Neural cell (in vitro differentiated cells): ENCODE measurements around the gene AZU1. TPM values are rescaled to one million over a fixed set of nuclear protein-coding genes. Genes with fewer than 3 reads are reported as not detected.
"Not testable (repeated sequence)": the region's sequence is repeated elsewhere in the genome, so short reads cannot be mapped to it uniquely, and the experiment has no call there.

Source experiments
- H2AFZ ChIP-seq: fragments of 200-600, 300-800 bp; sonication (generic), shearing (Covaris generic); 2 replicates; pipeline ENCODE4 v1.6.0; 2014; ENCODE audit warnings: low read depth, mild to moderate bottlenecking, antibody characterized with exemption, low read length, moderate library complexity
- H3F3A ChIP-seq: fragments of 200-600 bp; shearing (Covaris generic); 2 replicates; pipeline ENCODE4 v1.6.1; 2016; ENCODE audit warnings: mild to moderate bottlenecking, moderate library complexity, mixed read lengths, antibody characterized with exemption, low read length; ENCODE audit not compliant: insufficient read depth, poor library complexity, severe bottlenecking
- H3K27ac ChIP-seq: fragments of 200-600, 300-800 bp; sonication (generic), shearing (Covaris generic); 2 replicates; pipeline ENCODE4 v1.5.1; 2014; ENCODE audit warnings: mild to moderate bottlenecking, low read length, moderate library complexity
- H3K27me3 ChIP-seq: fragments of 300-800, 200-600 bp; sonication (generic), shearing (Covaris generic); 2 replicates; pipeline ENCODE4 v1.6.0; 2014; ENCODE audit warnings: mild to moderate bottlenecking, low read depth, low read length, moderate library complexity; ENCODE audit not compliant: insufficient read depth
- H3K36me3 ChIP-seq: fragments of 300-800, 200-600 bp; sonication (generic), shearing (Covaris generic); 2 replicates; pipeline ENCODE4 v1.5.1; 2014; ENCODE audit warnings: mild to moderate bottlenecking, antibody characterized with exemption, low read length, moderate library complexity; ENCODE audit not compliant: insufficient read depth
- H3K4me2 ChIP-seq: fragments of 300-800, 200-600 bp; sonication (generic), shearing (Covaris generic); 2 replicates; pipeline ENCODE4 v1.6.0; 2014; ENCODE audit warnings: mild to moderate bottlenecking, low read length
- H3K4me3 ChIP-seq: fragments of 300-800, 200-600 bp; sonication (generic), shearing (Covaris generic); 2 replicates; pipeline ENCODE4 v1.5.1; 2014; ENCODE audit warnings: mild to moderate bottlenecking, low read length, moderate library complexity
- H3K79me2 ChIP-seq: fragments of 200-600 bp; shearing (Covaris generic); replicated peaks from 2 replicates; pipeline ENCODE4 v1.6.0; 2014; ENCODE audit warnings: mild to moderate bottlenecking, low read length, moderate library complexity; ENCODE audit not compliant: insufficient read depth
- H3K9ac ChIP-seq: fragments of 300-800, 200-600 bp; sonication (generic), shearing (Covaris generic); 2 replicates; pipeline ENCODE4 v1.6.1; 2016; ENCODE audit warnings: mild to moderate bottlenecking, low read length, mixed read lengths
- H3K9me2 ChIP-seq: fragments of 200-600 bp; shearing (Covaris generic); 2 replicates; pipeline ENCODE4 v1.6.1; 2016; ENCODE audit warnings: mild to moderate bottlenecking, low read length, mixed read lengths; ENCODE audit not compliant: insufficient read depth
- H3K9me3 ChIP-seq: fragments of 200-600, 300-800 bp; sonication (generic), shearing (Covaris generic); 2 replicates; pipeline ENCODE4 v1.6.1; 2016; ENCODE audit warnings: mild to moderate bottlenecking, mixed run types, low read length, moderate library complexity, mixed read lengths
- H4K20me1 ChIP-seq: fragments of 200-600 bp; shearing (Covaris generic); 2 replicates; pipeline ENCODE4 v1.6.1; 2016; ENCODE audit warnings: mild to moderate bottlenecking, mixed run types; ENCODE audit not compliant: insufficient read depth
- CTCF ChIP-seq: fragments of 450-650 bp; IDR thresholded peaks from 2 replicates; pipeline ENCODE4 v1.5.1; 2014; ENCODE audit warnings: antibody characterized with exemption, mild to moderate bottlenecking, moderate library complexity; ENCODE audit not compliant: poor library complexity, severe bottlenecking
- EP300 ChIP-seq: fragments of 450-650 bp; conservative IDR thresholded peaks from 2 replicates; pipeline ENCODE4 v1.6.1; 2014; ENCODE audit warnings: antibody characterized with exemption, mild to moderate bottlenecking, moderate library complexity; ENCODE audit not compliant: poor library complexity, severe bottlenecking
- EZH2 ChIP-seq: fragments of 200-600, 300-800 bp; shearing (Covaris generic), sonication (generic); IDR thresholded peaks from 2 replicates; pipeline ENCODE4 v1.6.1; 2014; ENCODE audit warnings: antibody characterized with exemption, low read length, borderline replicate concordance, mild to moderate bottlenecking; ENCODE audit not compliant: insufficient read depth, poor library complexity, severe bottlenecking
- MXI1 ChIP-seq: fragments of 450-650 bp; conservative IDR thresholded peaks from 2 replicates; pipeline ENCODE4 v1.6.1; 2014; ENCODE audit warnings: antibody characterized with exemption, mild to moderate bottlenecking; ENCODE audit not compliant: poor library complexity, severe bottlenecking
- POLR2AphosphoS5 ChIP-seq: IDR thresholded peaks from 2 replicates; pipeline ENCODE4 v1.6.1; 2012
- RAD21 ChIP-seq: fragments of 450-650 bp; conservative IDR thresholded peaks from 2 replicates; pipeline ENCODE4 v1.6.1; 2014; ENCODE audit warnings: antibody characterized with exemption, mild to moderate bottlenecking, moderate library complexity
- REST ChIP-seq: IDR thresholded peaks from 2 replicates; pipeline ENCODE4 v1.6.1; 2012; ENCODE audit warnings: borderline replicate concordance
- SMC3 ChIP-seq: fragments of 450-650 bp; conservative IDR thresholded peaks from 2 replicates; pipeline ENCODE4 v1.6.1; 2014; ENCODE audit warnings: antibody characterized with exemption, mild to moderate bottlenecking, moderate library complexity; ENCODE audit not compliant: poor library complexity
- TAF1 ChIP-seq: IDR thresholded peaks from 2 replicates; pipeline ENCODE4 v1.6.1; 2012; ENCODE audit warnings: low read depth
- polyA plus RNA-seq: library from polyadenylated mRNA; depleted of rRNA; stranded (reverse); fragments of >200 nt; gene quantifications from 2 replicates; pipeline ENCODE4 v1.2.3, GENCODE V29; 2014

The AZU1 gene
- polyA plus RNA-seq, 1 donor from 2014 or later = 1.1 TPM

GRCh38 chr19:876089-876488 lies 48.5 kb downstream of the AZU1 start:
- no peaks in the 10 kb centered on the region for H3K9me3 ChIP-seq
- no peak overlapping the region for H3K4me3 ChIP-seq
- H4K20me1 ChIP-seq = no peaks in the 10 kb centered on the region
- H3K4me2 ChIP-seq = no peak overlapping the region
- H3K27me3 ChIP-seq = no peaks in the 10 kb centered on the region
- peaks cover 2% of the 10 kb centered on the region for H3K36me3 ChIP-seq
- H3K27ac ChIP-seq = no peak overlapping the region
- no peaks in the 10 kb centered on the region for H3K79me2 ChIP-seq
- no peak for TF ChIP-seq SMC3
- H2AFZ ChIP-seq = no peak overlapping the region
- H3F3A ChIP-seq = no peaks in the 10 kb centered on the region
- H3K9me2 ChIP-seq = no peaks in the 10 kb centered on the region
- H3K9ac ChIP-seq = no peak overlapping the region

GRCh38 chr19:876780-877314 lies 49.2 kb downstream of the AZU1 start:
- Histone ChIP-seq H2AFZ (no peak overlapping the region), H3K36me3 (peaks cover 5% of the 10 kb centered on the region), H3K9ac (no peak overlapping the region), H4K20me1 (no peaks in the 10 kb centered on the region), H3K4me3 (no peak overlapping the region), H3F3A (no peaks in the 10 kb centered on the region), H3K9me3 (no peaks in the 10 kb centered on the region), H3K79me2 (no peaks in the 10 kb centered on the region), H3K9me2 (no peaks in the 10 kb centered on the region), H3K27me3 (no peaks in the 10 kb centered on the region), H3K4me2 (no peak overlapping the region), H3K27ac (no peak overlapping the region)
- no peak for TF ChIP-seq POLR2AphosphoS5
- no peak for TF ChIP-seq REST
- TF ChIP-seq EZH2 = no peak
- TF ChIP-seq CTCF = no peak
- no peak for TF ChIP-seq MXI1
- TF ChIP-seq EP300 = no peak
- no peak for TF ChIP-seq SMC3
- TF ChIP-seq RAD21 = no peak
- TF ChIP-seq TAF1 = no peak

DNA sequence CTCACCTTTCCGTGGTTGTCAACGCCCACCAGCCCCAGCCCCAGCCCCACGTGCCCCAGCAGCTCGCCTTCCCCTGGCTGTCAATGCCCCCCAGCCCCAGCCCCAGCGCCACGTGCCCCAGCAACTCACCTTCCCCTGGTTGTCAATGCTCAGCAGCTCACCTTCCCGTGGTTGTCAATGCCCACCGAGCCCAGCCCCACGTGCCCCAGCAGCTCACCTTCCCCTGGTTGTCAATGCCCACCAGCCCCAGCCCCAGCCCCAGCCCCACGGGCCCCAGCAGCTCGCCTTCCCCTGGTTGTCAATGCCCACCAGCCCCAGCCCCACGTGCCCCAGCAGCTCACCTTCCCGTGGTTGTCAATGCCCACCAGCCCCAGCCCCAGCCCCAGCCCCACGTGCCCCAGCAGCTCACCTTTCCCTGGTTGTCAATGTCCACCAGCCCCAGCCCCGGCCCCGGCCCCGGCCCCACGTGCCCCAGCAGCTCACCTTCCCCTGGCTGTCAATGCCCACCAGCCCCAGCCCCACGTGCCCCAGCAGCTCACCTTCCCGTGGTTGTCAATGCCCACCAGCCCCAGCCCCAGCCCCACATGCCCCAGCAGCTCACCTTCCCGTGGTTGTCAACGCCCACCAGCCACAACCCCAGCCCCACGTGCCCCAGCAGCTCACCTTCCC lies 50.5 kb downstream of the AZU1 start:
- H3K79me2 ChIP-seq, H3K4me2 ChIP-seq, H2AFZ ChIP-seq, H3K27ac ChIP-seq, H3K4me3 ChIP-seq, H3K9me3 ChIP-seq, H3K36me3 ChIP-seq, H3K9me2 ChIP-seq, H3F3A ChIP-seq, H3K27me3 ChIP-seq, H4K20me1 ChIP-seq, H3K9ac ChIP-seq: not testable (repeated sequence)

DNA sequence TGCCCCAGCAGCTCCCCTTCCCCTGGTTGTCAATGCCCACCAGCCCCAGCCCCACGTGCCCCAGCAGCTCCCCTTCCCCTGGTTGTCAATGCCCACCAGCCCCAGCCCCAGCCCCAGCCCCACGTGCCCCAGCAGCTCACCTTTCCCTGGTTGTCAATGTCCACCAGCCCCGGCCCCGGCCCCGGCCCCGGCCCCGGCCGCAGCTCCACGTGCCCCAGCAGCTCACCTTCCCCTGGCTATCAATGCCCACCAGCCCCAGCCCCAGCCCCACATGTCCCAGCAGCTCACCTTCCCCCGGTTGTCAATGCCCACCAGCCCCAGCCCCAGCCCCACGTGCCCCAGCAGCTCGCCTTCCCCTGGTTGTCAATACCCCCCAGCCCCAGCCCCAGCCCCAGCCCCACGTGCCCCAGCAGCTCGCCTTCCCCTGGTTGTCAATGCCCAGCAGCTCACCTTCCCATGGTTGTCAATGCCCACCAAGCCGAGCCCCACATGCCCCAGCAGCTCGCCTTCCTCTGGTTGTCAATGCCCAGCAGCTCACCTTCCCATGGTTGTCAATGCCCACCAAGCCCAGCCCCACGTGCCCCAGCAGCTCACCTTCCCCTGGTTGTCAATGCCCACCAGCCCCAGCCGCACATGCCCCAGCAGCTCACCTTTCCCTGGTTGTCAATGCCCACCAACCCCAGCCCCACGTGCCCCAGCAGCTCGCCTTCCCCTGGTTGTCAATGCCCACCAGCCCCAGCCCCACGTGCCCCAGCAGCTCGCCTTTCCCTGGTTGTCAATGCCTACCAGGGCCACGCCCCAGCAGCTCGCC lies 51.3 kb downstream of the AZU1 start:
- H3K27ac ChIP-seq, H3K9me2 ChIP-seq, H3K9ac ChIP-seq, H3K4me2 ChIP-seq, H3K27me3 ChIP-seq, H3F3A ChIP-seq, H3K9me3 ChIP-seq, H2AFZ ChIP-seq, H3K79me2 ChIP-seq, H3K36me3 ChIP-seq, H3K4me3 ChIP-seq, H4K20me1 ChIP-seq: not testable (repeated sequence)
